Measurements from ENCODE around the gene ZNF827.

ZNF827 gene

DNA sequence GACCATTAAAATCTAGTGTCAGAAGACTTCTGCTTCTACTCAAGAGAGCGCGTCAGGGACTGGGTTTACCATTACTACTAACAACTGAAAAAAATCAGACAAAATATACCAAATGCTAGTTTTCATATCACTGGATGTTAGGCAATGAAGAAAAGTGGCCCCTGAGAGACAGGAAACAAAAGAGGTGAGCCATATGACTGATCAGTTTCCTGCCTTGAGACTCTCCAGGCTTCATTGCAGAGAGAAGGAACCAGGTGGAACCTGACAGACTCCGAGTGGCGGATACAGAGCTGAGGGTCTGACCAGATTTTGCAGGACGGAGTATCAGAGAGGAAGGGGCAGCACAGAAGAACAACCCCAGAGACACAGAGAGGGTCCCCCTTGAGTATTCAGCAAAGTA lies 172.3 kb downstream of the ZNF827 start:
- DNase-seq (ENCODE audit: insufficient read length, low spot score) (no peak), FAIRE-seq (no peak)
- TF ChIP-seq, protein P1, sequence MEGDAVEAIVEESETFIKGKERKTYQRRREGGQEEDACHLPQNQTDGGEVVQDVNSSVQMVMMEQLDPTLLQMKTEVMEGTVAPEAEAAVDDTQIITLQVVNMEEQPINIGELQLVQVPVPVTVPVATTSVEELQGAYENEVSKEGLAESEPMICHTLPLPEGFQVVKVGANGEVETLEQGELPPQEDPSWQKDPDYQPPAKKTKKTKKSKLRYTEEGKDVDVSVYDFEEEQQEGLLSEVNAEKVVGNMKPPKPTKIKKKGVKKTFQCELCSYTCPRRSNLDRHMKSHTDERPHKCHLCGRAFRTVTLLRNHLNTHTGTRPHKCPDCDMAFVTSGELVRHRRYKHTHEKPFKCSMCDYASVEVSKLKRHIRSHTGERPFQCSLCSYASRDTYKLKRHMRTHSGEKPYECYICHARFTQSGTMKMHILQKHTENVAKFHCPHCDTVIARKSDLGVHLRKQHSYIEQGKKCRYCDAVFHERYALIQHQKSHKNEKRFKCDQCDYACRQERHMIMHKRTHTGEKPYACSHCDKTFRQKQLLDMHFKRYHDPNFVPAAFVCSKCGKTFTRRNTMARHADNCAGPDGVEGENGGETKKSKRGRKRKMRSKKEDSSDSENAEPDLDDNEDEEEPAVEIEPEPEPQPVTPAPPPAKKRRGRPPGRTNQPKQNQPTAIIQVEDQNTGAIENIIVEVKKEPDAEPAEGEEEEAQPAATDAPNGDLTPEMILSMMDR (IDR thresholded peaks at IDR 0.05; ENCODE audit: insufficient read depth, missing control alignments), result no peak

GRCh38 chr4:145763399-145763798 lies 175.2 kb downstream of the ZNF827 start:
- no peak for DNase-seq (ENCODE audit: insufficient read length, low spot score)
- no peak for FAIRE-seq
- TF ChIP-seq, protein P1 (IDR thresholded peaks at IDR 0.05; ENCODE audit: insufficient read depth, missing control alignments), result no peak

DNA sequence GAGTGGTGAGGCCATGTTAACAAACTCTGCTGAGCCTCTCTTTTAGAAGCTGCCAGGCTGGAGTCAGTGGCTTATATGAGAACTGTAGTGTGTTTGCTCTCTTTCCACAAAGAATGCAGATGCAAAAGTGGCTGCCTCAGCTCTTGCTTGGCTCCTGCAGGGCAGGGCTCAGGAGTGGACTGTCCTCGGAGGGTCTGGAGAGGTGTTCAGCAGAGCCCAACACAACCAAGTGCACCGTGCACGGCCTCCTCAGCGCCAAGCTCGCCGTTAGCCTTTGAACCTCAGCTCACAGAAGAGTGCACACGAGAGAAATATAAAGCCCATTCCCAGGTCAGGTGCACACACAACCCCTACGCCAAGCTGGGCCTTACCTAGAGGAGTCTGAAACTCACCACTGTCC lies 175.9 kb downstream of the ZNF827 start:
- TF ChIP-seq, protein P1 (IDR thresholded peaks at IDR 0.05; ENCODE audit: insufficient read depth, missing control alignments), result no peak
- FAIRE-seq (no peak), DNase-seq (ENCODE audit: insufficient read length, low spot score) (no peak)

DNA sequence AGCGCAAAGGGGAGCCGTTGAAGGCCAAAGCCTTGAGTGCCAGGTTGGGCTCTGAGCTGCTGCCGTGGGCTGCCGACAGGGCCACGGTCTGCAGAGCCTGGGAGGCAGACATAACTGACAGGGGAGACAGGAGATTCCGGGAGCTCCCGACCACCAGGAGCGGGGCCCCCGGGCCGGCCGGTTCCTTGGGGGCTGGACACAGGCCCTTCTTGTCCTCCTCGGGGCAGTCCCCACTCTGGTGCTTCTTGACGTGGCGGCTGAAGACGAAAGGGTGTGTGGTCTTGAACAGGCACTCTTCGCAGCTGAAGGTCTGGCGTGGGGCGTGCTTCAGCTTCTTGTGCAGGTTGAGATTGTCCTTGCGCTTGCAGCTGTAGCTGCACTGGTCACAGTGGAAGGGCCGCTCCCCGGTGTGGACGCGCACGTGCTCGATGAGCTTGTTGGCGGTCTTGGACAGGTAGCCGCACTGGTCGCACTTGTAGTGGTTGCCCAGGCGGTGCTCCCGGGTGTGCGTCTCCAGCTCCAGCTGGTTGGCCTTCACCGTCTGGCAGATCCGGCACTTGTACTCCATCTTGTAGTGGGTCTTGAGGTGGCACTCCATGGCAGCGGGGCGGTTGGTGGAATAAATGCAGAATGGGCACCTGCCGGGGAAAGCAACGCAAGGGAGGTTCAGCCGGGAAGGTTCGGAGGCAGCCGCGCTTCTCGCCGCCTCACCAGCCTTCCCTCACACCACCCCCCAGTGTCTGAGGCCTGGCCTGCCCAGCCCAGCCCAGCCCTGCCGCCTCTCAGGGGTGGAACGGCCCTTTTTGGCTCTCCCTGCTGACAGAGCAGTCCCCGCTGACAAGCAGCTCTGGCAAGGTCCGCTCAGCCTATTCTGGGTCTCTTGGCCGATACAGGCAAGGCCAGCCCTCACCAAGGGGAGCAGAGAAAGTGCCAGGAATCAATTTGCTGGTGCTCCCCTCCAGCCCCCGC lies 177.4 kb downstream of the ZNF827 start:
- TF ChIP-seq, protein P1 (IDR thresholded peaks at IDR 0.05; ENCODE audit: insufficient read depth, missing control alignments), result no peak
- FAIRE-seq, result no peak
- no peak for DNase-seq (ENCODE audit: insufficient read length, low spot score)

DNA sequence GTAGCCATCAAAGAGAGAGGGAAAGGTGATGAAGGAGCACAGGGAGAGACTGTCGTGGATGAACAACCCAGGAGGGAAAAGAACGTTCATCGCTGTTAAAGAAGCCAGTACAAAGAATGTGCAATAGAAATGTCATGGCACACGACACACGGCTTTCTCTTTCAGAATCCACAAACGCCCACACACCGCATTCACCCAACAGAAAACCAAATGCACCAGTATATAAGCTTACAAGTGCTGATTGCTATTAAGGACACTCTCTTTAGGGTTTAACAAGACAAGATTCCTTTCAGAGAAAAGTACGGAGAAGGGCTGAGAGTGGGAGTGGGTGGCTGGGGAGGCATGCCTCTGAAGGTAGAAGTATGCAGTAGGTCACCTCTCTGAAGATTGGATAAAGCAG lies 178.4 kb downstream of the ZNF827 start:
- DNase-seq (ENCODE audit: insufficient read length, low spot score), result no peak
- FAIRE-seq, result no peak
- TF ChIP-seq, protein P1 (IDR thresholded peaks at IDR 0.05; ENCODE audit: insufficient read depth, missing control alignments), result no peak

DNA sequence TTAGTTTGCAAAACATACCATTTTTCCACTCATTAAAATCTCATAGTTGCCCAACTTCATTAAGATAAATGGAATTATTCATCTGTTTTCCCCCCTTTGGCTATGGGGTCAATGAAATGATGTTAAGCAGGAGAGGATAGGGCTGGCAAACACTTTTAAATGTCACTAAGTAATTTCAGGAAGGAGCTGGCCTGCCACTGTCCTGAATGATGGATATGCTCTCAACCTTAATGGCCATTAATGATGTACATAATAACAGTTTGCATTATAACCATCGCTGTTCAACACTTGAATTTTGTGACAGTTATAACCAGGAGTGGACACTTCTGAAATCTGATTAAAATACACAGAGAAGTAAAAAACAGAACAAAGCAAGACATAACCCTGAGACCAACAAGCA lies 181.4 kb downstream of the ZNF827 start:
- no peak for FAIRE-seq
- TF ChIP-seq, protein P1 (IDR thresholded peaks at IDR 0.05; ENCODE audit: insufficient read depth, missing control alignments), result no peak
- no peak for DNase-seq (ENCODE audit: insufficient read length, low spot score)

GRCh38 chr4:145756244-145756643 lies 182.4 kb downstream of the ZNF827 start:
- DNase-seq (ENCODE audit: insufficient read length, low spot score), result no peak
- TF ChIP-seq, protein P1 (IDR thresholded peaks at IDR 0.05; ENCODE audit: insufficient read depth, missing control alignments), result no peak
- no peak for FAIRE-seq

Data from D721Med (cell line).